ENCODE data around the gene SPATC1L. TPM values are rescaled to one million over a fixed set of nuclear protein-coding genes. Genes with fewer than 3 reads are reported as not detected.

Gene SPATC1L
- total and polyA plus RNA-seq, 2 donors (not counting 3 experiments of a cell fraction or from before 2014, with no cell fraction given): 11.5 to 15.3 TPM

DNA sequence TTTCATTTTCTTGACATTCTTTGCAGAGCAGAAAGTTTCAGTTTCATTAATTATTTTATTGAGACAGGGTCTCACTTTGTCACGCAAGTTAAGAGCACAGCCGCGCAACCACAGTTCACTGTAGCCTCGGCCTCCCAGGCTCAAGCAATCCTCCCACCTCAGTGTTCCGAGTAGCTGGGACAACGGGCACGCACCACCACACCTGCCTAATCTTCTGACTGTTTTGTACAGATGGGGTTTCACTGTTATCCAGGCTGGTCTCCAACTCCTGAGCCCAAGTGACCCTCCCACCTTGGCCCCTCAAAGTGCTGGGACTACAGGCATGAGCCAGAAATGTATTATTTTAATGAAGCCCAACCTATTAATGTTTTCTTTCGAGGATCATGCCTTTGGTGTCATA, 3.0 kb upstream of the SPATC1L start:
- Histone ChIP-seq H3K4me1 (ENCODE audit: control insufficient read depth, extremely low read depth, insufficient read depth, low read length) (peaks cover 31% of the 10 kb centered on the region), H3K36me3 (ENCODE audit: control insufficient read depth in 2 of 2, extremely low read depth in 1 of 2, insufficient read depth in 2 of 2, low read length in 2 of 2) (peaks cover 0 to 6% of the 10 kb centered on the region in 2 experiments), H4K20me1 (replicated peaks; ENCODE audit: control insufficient read depth, extremely low read depth, insufficient read depth, low read length) (no peaks in the 10 kb centered on the region), H3K9me1 (replicated peaks; ENCODE audit: control insufficient read depth, extremely low read depth, insufficient read depth, low read length) (no peaks in the 10 kb centered on the region), H3K27me3 (ENCODE audit: control insufficient read depth in 2 of 2, insufficient read depth in 2 of 2, low read length in 2 of 2) (no peaks in the 10 kb centered on the region), H3K9ac (replicated peaks; ENCODE audit: extremely low read depth, insufficient read depth, low read length) (no peak overlapping the region), H3K27ac (ENCODE audit: insufficient read depth, low read depth, low read length) (no peak overlapping the region), H3K4me3 (replicated peaks in 1 of 3; ENCODE audit: insufficient read depth in 1 of 3, low read depth in 1 of 3, low read length in 3 of 3) (no peak overlapping the region), H3K4me2 (ENCODE audit: insufficient read depth, low read length) (no peak overlapping the region), H2AFZ (ENCODE audit: low read depth, low read length) (no peak overlapping the region), H3K9me3 (replicated peaks; ENCODE audit: control insufficient read depth, insufficient read depth, low read length) (no peaks in the 10 kb centered on the region), H3K79me2 (ENCODE audit: control insufficient read depth, insufficient read depth, low read length) (no peaks in the 10 kb centered on the region)
- no TSS peak for BruUV-seq (replicated peaks)
- dilution Hi-C loops (cut with MboI; ENCODE audit: extremely low pct_ligation_motif_present, low sequenced_read_pairs) (no loop called here), intact Hi-C loops (cut with micrococcal nuclease) (loop anchor here (5.0 kb wide), 1 partner anchor 35 kb away; no protein-coding TSS in a partner anchor)
- FAIRE-seq (no peak), DNase-seq (ENCODE audit: low read depth, low spot score) (no peak)
- ChIA-PET POLR2A (no interaction called here), CTCF (no interaction called here)
- TF ChIP-seq, protein P1, sequence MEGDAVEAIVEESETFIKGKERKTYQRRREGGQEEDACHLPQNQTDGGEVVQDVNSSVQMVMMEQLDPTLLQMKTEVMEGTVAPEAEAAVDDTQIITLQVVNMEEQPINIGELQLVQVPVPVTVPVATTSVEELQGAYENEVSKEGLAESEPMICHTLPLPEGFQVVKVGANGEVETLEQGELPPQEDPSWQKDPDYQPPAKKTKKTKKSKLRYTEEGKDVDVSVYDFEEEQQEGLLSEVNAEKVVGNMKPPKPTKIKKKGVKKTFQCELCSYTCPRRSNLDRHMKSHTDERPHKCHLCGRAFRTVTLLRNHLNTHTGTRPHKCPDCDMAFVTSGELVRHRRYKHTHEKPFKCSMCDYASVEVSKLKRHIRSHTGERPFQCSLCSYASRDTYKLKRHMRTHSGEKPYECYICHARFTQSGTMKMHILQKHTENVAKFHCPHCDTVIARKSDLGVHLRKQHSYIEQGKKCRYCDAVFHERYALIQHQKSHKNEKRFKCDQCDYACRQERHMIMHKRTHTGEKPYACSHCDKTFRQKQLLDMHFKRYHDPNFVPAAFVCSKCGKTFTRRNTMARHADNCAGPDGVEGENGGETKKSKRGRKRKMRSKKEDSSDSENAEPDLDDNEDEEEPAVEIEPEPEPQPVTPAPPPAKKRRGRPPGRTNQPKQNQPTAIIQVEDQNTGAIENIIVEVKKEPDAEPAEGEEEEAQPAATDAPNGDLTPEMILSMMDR (IDR thresholded peaks at IDR 0.05; ENCODE audit: extremely low read depth in 1 of 2, insufficient read depth in 1 of 2, low read depth in 1 of 2, low read length in 2 of 2): no peak
- TF ChIP-seq POLR2AphosphoS5 (IDR thresholded peaks at IDR 0.05; ENCODE audit: insufficient read depth, low read depth, low read length) (no peak), MAX (IDR thresholded peaks at IDR 0.05; ENCODE audit: insufficient read depth, insufficient read length) (no peak), JUN (IDR thresholded peaks at IDR 0.05; ENCODE audit: borderline replicate concordance, insufficient read depth, insufficient read length, low read depth) (no peak), MYC (IDR thresholded peaks at IDR 0.05; ENCODE audit: low read depth, low read length) (no peak), GATA2 (IDR thresholded peaks at IDR 0.05; ENCODE audit: insufficient read depth, insufficient read length, low read depth, low read length) (no peak), FOS (IDR thresholded peaks at IDR 0.05; ENCODE audit: borderline replicate concordance, insufficient read depth, low read length) (no peak), EZH2 (IDR thresholded peaks at IDR 0.05; ENCODE audit: borderline replicate concordance, low read depth, low read length, severe bottlenecking) (no peak), POLR2A (IDR thresholded peaks at IDR 0.05; ENCODE audit: low read depth, low read length) (no peak)
